ENCODE measurements around the gene OTUD1.

- no peak for TF ChIP-seq POLR2A (IDR thresholded peaks at IDR 0.05; ENCODE audit: low read depth, low read length)
- TF ChIP-seq POLR2AphosphoS5 (IDR thresholded peaks at IDR 0.05; ENCODE audit: low read depth, low read length) = no peak
- no peak for TF ChIP-seq PAX5 (IDR thresholded peaks at IDR 0.05; ENCODE audit: insufficient read depth, low read length, severe bottlenecking)
Observed at GRCh38 chr10:23445591-23445990, 6.7 kb downstream of the OTUD1 start.
